Activated CD8-positive, alpha-beta T cell treated with anti-CD3 and anti-CD28 coated beads, Interleukin-2, amount 10 ng/mL, durations not matched to agents 7 days and 5 days (primary cell): ENCODE measurements around the gene RPS2. TPM values are rescaled to one million over a fixed set of nuclear protein-coding genes. Genes with fewer than 3 reads are reported as not detected.

Source experiments
- ATAC-seq: fragments of 150-1000 bp; cut with Tn5 transposase; one replicate; pipeline ENCODE4 v1.10.0; 2021; ENCODE audit warnings: moderate library complexity
- CTCF ChIA-PET: fragments of 350-600 bp; sonication (Branson Sonifier 250); formaldehyde crosslinking; loops from one replicate; lab custom pipeline; 2021; ENCODE audit warnings: antibody characterized with exemption; lab: Charles Lee
- POLR2A ChIA-PET: fragments of 350-600 bp; sonication (Branson Sonifier 250); formaldehyde crosslinking; loops from one replicate; lab custom pipeline; 2021; ENCODE audit warnings: antibody characterized with exemption; lab: Charles Lee
- DNase-seq: peaks from one replicate; pipeline ENCODE4 v3.0.0-alpha.2; 2020
- H3K27ac Mint-ChIP-seq: one replicate; pipeline ENCODE4 v1.8.0; 2021; ENCODE audit warnings: mild to moderate bottlenecking, mixed read lengths
- H3K27me3 Mint-ChIP-seq: one replicate; pipeline ENCODE4 v1.8.0; 2021; ENCODE audit warnings: low read depth, mixed read lengths
- H3K36me3 Mint-ChIP-seq: one replicate; pipeline ENCODE4 v1.8.0; 2021; ENCODE audit warnings: low read depth, mixed read lengths
- H3K4me1 Mint-ChIP-seq: one replicate; pipeline ENCODE4 v1.8.0; 2021; ENCODE audit warnings: low read depth, mixed read lengths
- H3K4me3 Mint-ChIP-seq: one replicate; pipeline ENCODE4 v1.8.0; 2021; ENCODE audit warnings: mild to moderate bottlenecking, mixed read lengths
- H3K9me3 Mint-ChIP-seq: one replicate; pipeline ENCODE4 v1.8.0; 2022; ENCODE audit warnings: mixed read lengths; ENCODE audit not compliant: insufficient read depth
- total RNA-seq, 2 experiments: library from RNA; stranded (reverse); gene quantifications; one replicate each; pipeline ENCODE4 v1.2.3, GENCODE V29; 2021

The RPS2 gene
- total RNA-seq, 2 experiments from 2014 or later = 2,821 to 2,910 TPM

DNA sequence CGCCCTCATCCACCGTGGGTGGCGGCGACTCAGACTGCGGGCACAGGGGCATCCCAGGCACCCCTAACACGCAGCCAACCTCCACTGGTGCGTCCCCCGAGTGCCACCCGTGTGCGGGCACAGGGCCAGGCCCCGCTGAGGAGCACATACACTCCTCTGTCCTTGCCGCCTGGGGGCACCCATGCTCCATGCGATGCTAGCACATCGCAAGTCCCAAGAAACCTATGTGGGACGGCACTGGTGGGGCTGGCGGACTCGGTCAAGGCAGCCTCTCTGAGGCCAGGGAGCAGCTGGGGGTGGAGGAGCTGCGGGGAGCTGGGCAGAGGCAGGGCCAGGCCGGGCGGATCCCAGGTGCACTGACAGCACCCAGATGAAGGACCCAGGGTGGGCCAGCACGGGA lies 41.0 kb upstream of the RPS2 start:
- Mint-ChIP-seq H3K27me3 (no peaks in the 10 kb centered on the region), H3K9me3 (no peaks in the 10 kb centered on the region), H3K4me3 (no peak overlapping the region), H3K27ac (peak overlapping the region; percentile 74), H3K36me3 (peaks cover 37% of the 10 kb centered on the region), H3K4me1 (peaks cover 41% of the 10 kb centered on the region)
- ATAC-seq (no peak), DNase-seq (no peak)
- ChIA-PET CTCF (interaction anchor here (2.3 kb wide), 1 partner anchor 134 kb away, joined by 41 read pairs; no protein-coding TSS in a partner anchor), POLR2A (interaction anchor here (0.5 kb wide), 1 partner anchor 35 kb away, joined by 3 read pairs; no protein-coding TSS in a partner anchor)

DNA sequence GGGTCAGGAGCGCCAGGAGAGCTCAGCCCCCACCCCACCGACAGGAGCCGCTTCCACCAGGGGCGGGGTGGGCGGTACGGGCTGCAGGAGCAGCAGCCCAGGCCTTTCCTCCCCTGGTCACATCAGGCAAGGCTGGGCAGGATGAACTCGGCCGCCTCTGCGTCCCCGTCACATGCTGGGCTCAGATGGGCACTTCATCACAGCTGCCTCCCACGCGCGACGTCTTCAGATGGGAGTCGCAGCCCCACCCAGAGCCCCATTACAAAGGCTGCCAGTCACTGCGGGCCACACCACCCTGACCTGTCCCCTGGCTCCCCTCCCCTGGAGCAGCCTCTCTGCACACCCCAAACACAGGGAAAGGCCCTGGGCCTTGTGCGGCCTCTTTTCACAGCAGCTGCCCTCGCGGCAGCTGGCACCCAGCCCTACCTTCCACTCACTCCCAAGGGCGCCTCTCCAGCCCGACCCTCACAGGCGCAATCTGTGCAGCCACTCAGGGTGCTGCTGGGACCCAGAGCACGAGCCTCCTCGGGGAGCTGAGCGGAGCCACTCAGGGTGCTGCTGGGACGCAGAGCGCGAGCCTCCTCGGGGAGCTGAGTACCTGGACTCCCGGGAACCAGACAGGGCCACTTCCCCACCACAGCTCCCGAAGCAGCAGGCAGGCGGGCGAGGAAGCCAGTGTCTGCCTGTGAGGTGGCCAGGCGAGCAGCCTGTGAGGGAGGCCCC lies 40.3 kb upstream of the RPS2 start:
- peaks cover 35% of the 10 kb centered on the region for H3K4me1 Mint-ChIP-seq
- H3K36me3 Mint-ChIP-seq = peaks cover 37% of the 10 kb centered on the region
- no peak for DNase-seq
- H3K27ac Mint-ChIP-seq = no peak overlapping the region
- ChIA-PET POLR2A (interaction anchor here (0.5 to 1.4 kb wide), 3 partner anchors 34 to 150 kb away, joined by 3 to 6 read pairs (median 5); partner anchors contain the start of genes RPS2 and TRAF7), CTCF (interaction anchor here (0.9 to 3.1 kb wide), 11 partner anchors 9 to 157 kb away, joined by 3 to 41 read pairs (median 10); partner anchors contain the start of genes NOXO1, PKD1, TBL3 and TRAF7)
- no peak overlapping the region for H3K4me3 Mint-ChIP-seq
- no peak for ATAC-seq
- H3K27me3 Mint-ChIP-seq = no peaks in the 10 kb centered on the region
- no peaks in the 10 kb centered on the region for H3K9me3 Mint-ChIP-seq

DNA sequence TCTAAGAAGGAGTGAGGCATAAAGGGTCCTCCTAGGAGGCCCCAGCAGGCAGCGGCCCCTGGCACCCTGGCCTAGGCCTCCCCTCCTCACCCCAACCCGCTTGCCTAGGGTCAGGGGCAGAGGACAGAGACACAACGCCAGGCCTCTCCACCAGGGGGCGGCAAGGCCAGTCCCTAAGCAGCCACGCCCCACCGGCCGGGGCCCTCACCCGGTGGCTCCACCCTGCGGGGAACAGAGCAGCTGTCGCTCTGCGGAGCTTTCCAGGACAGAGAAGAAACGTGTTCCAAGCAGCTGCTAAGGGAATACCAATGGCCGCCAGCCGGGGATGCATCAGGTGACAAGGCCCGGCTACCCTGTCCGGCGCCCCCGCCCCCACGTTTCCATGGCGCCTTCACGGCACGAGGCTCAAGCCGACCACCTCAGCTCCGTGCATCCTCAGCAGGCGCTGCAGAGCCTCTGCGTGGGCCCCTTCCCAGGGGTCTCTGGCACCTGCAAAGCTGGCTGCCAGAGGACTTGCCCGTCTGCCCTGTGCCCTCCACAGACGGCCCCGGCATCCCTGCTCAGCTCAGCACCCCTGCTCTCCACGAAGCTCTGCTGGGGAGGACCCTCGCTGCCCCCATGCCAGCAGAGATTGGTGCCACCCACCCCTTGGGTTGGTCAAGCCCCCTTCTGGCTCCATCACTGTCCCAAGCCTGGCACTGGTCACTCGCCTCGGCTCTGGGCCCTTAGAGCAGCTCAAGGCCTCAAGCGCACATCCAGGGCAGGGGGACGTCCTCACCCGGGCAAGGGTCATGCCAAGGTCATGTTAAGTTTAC lies 39.4 kb upstream of the RPS2 start:
- Mint-ChIP-seq H3K4me1 (peaks cover 35% of the 10 kb centered on the region), H3K27ac (no peak overlapping the region), H3K4me3 (no peak overlapping the region), H3K27me3 (no peaks in the 10 kb centered on the region), H3K36me3 (peaks cover 37% of the 10 kb centered on the region), H3K9me3 (no peaks in the 10 kb centered on the region)
- ATAC-seq (peak; percentile 92), DNase-seq (peak; percentile 91)
- POLR2A ChIA-PET = interaction anchor here (0.6 to 1.4 kb wide), 5 partner anchors 39 to 970 kb away, joined by 3 to 6 read pairs (median 3); partner anchors contain the start of genes RPS2 and TRAF7
- CTCF ChIA-PET = interaction anchor here (0.6 to 3.1 kb wide), 25 partner anchors 8 to 177 kb away, joined by 3 to 41 read pairs (median 5); partner anchors contain the start of genes FAHD1, GFER, HAGH and MSRB1

- DNase-seq (no peak), ATAC-seq (no peak)
- no peak overlapping the region for H3K4me3 Mint-ChIP-seq
- peaks cover 30% of the 10 kb centered on the region for H3K4me1 Mint-ChIP-seq
- POLR2A ChIA-PET = interaction anchor here (0.6 to 1.4 kb wide), 4 partner anchors 38 to 971 kb away, joined by 3 to 5 read pairs (median 3); partner anchors contain the start of gene RPS2
- no peaks in the 10 kb centered on the region for H3K9me3 Mint-ChIP-seq
- H3K27me3 Mint-ChIP-seq = no peaks in the 10 kb centered on the region
- H3K27ac Mint-ChIP-seq = no peak overlapping the region
- peaks cover 32% of the 10 kb centered on the region for H3K36me3 Mint-ChIP-seq
- CTCF ChIA-PET = interaction anchor here (0.7 to 3.1 kb wide), 15 partner anchors 8 to 151 kb away, joined by 3 to 41 read pairs (median 9); partner anchors contain the start of genes GFER, MSRB1, NPW and PKD1
Observed at GRCh38 chr16:2003231-2003826, 38.7 kb upstream of the RPS2 start.

GRCh38 chr16:2002406-2003230 lies 38.0 kb upstream of the RPS2 start:
- no peak for DNase-seq
- no peak overlapping the region for H3K27ac Mint-ChIP-seq
- no peak for ATAC-seq
- peaks cover 31% of the 10 kb centered on the region for H3K36me3 Mint-ChIP-seq
- H3K4me1 Mint-ChIP-seq = peaks cover 23% of the 10 kb centered on the region
- ChIA-PET CTCF (interaction anchor here (1.4 to 3.1 kb wide), 7 partner anchors 11 to 152 kb away, joined by 9 to 21 read pairs (median 13); partner anchors contain the start of genes GFER, NPW, PKD1 and TRAF7), POLR2A (interaction anchor here (1.1 to 1.2 kb wide), 2 partner anchors 42 to 153 kb away, joined by 3 read pairs; partner anchors contain the start of gene TRAF7)
- H3K27me3 Mint-ChIP-seq = no peaks in the 10 kb centered on the region
- H3K4me3 Mint-ChIP-seq = no peak overlapping the region
- no peaks in the 10 kb centered on the region for H3K9me3 Mint-ChIP-seq

- H3K4me1 Mint-ChIP-seq = peaks cover 23% of the 10 kb centered on the region
- H3K4me3 Mint-ChIP-seq = no peak overlapping the region
- no peak overlapping the region for H3K27ac Mint-ChIP-seq
- no peaks in the 10 kb centered on the region for H3K27me3 Mint-ChIP-seq
- ATAC-seq = no peak
- H3K9me3 Mint-ChIP-seq = no peaks in the 10 kb centered on the region
- H3K36me3 Mint-ChIP-seq = peaks cover 31% of the 10 kb centered on the region
- DNase-seq = no peak
- POLR2A ChIA-PET = interaction anchor here (1.2 to 1.3 kb wide), 2 partner anchors 14 to 154 kb away, joined by 3 read pairs; partner anchors contain the start of gene TRAF7
- CTCF ChIA-PET = interaction anchor here (3.1 kb wide), 1 partner anchor 153 kb away, joined by 14 read pairs; the partner anchor contains the start of gene TRAF7
Observed at GRCh38 chr16:2001456-2002355, 37.1 kb upstream of the RPS2 start.

GRCh38 chr16:2001035-2001434 lies 36.4 kb upstream of the RPS2 start:
- ChIA-PET CTCF (interaction anchor here (1.3 kb wide), 1 partner anchor 139 kb away, joined by 5 read pairs; no protein-coding TSS in a partner anchor), POLR2A (interaction anchor here (1.3 to 1.4 kb wide), 2 partner anchors 13 to 36 kb away, joined by 3 to 5 read pairs; partner anchors contain the start of gene RPS2)
- H3K9me3 Mint-ChIP-seq = no peaks in the 10 kb centered on the region
- H3K27me3 Mint-ChIP-seq = no peaks in the 10 kb centered on the region
- no peak for ATAC-seq
- H3K4me3 Mint-ChIP-seq = no peak overlapping the region
- H3K4me1 Mint-ChIP-seq = peaks cover 23% of the 10 kb centered on the region
- DNase-seq = no peak
- H3K36me3 Mint-ChIP-seq = peaks cover 29% of the 10 kb centered on the region
- H3K27ac Mint-ChIP-seq = no peak overlapping the region

DNA sequence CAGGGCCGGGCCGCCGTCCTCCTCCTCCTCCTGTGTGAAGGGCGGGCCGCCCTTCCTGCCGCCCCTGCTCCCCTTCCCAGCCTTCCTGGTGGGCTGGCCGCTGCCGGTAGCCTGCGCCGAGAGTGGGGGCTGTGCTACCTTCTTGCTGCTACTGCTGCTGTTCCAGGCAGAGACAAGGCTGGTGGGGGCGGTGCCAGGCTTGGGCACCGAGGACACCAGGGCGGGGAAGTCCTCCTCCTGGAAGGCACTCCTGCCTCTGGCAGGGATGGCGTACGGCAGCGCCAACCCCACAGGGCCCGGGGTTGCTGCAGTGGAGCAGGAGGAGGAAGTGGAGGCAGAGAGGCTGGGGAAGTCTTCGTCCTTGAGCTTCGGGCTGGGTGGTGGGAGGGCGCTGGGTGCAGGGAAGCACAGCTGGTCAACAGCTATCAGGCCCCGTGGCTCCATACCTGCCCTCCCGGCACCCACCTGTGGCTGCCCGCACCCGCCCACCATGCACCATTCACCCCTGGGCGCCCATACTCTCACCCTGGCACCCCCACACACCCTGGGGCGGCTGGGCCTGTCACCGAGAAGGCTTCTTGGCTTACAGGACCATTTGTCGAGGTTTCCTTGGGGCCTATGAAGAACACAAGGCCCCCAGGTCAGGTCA lies 35.4 kb upstream of the RPS2 start:
- CTCF ChIA-PET = interaction anchor here (1.3 kb wide), 1 partner anchor 140 kb away, joined by 5 read pairs; no protein-coding TSS in a partner anchor
- DNase-seq (no peak), ATAC-seq (no peak)
- no peak overlapping the region for H3K4me3 Mint-ChIP-seq
- H3K4me1 Mint-ChIP-seq = peaks cover 18% of the 10 kb centered on the region
- no peaks in the 10 kb centered on the region for H3K27me3 Mint-ChIP-seq
- H3K27ac Mint-ChIP-seq = no peak overlapping the region
- H3K36me3 Mint-ChIP-seq = peaks cover 33% of the 10 kb centered on the region
- no peaks in the 10 kb centered on the region for H3K9me3 Mint-ChIP-seq
- POLR2A ChIA-PET = interaction anchor here (1.3 to 1.4 kb wide), 2 partner anchors 12 to 35 kb away, joined by 3 to 5 read pairs; partner anchors contain the start of gene RPS2
